ENCODE measurements around the gene HSPB1.
A peak's percentile ranks its signal among the peaks of the same experiment; 100 is the strongest.

DNA sequence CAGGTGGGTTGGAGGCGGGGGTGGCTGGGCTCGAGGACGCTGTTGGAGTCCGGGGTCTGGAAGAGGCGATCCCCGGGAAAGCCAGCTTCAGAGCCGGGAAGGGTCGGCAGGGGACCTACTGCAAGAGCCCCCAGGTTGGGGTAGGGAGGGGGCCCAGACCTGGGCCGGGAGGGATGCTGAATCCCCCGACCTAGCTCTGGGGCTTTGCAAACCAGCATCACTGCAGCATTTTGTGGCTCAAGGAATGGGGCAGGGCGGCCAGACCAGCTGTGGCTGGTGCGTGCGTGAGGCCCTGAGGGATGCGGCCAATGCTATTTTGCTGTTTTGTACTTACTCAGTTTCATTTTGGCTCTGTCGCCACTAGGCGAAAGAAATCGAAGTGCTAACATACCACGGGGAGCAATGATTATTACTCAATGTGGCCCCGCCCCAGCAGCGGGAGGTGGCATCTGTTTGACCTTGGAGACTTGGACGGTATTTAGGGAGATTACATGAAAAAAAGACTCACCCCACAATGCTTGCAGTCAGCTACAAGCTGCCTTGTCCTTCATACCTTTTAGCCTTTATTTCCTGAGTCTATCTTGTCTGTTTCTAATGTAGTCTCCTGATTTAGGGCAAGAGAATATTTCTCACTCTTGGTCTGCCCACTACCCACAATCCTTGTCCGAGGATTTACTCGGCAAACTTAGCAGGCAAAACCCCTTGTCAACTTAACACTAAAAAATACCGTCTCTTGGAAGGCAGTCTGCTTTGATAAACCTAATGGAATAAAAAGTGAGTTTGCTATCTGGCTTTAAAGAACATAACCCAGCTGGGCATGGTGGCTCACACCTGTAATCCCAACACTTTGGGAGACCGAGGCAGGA lies 16.2 kb downstream of the HSPB1 start:
- no peak for TF ChIP-seq PAF1 (CRISPR knock-in tag; IDR thresholded peaks at IDR 0.05)
- TF ChIP-seq JUN (CRISPR knock-in tag; IDR thresholded peaks at IDR 0.05) = no peak
- TF ChIP-seq, protein P1, sequence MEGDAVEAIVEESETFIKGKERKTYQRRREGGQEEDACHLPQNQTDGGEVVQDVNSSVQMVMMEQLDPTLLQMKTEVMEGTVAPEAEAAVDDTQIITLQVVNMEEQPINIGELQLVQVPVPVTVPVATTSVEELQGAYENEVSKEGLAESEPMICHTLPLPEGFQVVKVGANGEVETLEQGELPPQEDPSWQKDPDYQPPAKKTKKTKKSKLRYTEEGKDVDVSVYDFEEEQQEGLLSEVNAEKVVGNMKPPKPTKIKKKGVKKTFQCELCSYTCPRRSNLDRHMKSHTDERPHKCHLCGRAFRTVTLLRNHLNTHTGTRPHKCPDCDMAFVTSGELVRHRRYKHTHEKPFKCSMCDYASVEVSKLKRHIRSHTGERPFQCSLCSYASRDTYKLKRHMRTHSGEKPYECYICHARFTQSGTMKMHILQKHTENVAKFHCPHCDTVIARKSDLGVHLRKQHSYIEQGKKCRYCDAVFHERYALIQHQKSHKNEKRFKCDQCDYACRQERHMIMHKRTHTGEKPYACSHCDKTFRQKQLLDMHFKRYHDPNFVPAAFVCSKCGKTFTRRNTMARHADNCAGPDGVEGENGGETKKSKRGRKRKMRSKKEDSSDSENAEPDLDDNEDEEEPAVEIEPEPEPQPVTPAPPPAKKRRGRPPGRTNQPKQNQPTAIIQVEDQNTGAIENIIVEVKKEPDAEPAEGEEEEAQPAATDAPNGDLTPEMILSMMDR (CRISPR knock-in tag; IDR thresholded peaks at IDR 0.05) = peak; percentile 40
- no peak for TF ChIP-seq EHMT2 (IDR thresholded peaks at IDR 0.05; ENCODE audit: borderline replicate concordance, low read depth, low read length)
- no peak for TF ChIP-seq ZNF678 (CRISPR knock-in tag; IDR thresholded peaks at IDR 0.05)
- TF ChIP-seq, protein P2, sequence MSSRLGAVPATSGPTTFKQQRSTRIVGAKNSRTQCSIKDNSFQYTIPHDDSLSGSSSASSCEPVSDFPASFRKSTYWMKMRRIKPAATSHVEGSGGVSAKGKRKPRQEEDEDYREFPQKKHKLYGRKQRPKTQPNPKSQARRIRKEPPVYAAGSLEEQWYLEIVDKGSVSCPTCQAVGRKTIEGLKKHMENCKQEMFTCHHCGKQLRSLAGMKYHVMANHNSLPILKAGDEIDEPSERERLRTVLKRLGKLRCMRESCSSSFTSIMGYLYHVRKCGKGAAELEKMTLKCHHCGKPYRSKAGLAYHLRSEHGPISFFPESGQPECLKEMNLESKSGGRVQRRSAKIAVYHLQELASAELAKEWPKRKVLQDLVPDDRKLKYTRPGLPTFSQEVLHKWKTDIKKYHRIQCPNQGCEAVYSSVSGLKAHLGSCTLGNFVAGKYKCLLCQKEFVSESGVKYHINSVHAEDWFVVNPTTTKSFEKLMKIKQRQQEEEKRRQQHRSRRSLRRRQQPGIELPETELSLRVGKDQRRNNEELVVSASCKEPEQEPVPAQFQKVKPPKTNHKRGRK (CRISPR knock-in tag; IDR thresholded peaks at IDR 0.05) = no peak
- TF ChIP-seq, protein P3, sequence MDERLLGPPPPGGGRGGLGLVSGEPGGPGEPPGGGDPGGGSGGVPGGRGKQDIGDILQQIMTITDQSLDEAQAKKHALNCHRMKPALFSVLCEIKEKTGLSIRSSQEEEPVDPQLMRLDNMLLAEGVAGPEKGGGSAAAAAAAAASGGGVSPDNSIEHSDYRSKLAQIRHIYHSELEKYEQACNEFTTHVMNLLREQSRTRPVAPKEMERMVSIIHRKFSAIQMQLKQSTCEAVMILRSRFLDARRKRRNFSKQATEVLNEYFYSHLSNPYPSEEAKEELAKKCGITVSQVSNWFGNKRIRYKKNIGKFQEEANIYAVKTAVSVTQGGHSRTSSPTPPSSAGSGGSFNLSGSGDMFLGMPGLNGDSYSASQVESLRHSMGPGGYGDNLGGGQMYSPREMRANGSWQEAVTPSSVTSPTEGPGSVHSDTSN (CRISPR knock-in tag; IDR thresholded peaks at IDR 0.05) = no peak
- TF ChIP-seq ZNF883 (CRISPR knock-in tag; IDR thresholded peaks at IDR 0.05; ENCODE audit: not compliant biosample characterization) = no peak
- no peak for TF ChIP-seq ZNF17 (CRISPR knock-in tag; IDR thresholded peaks at IDR 0.05)
- TF ChIP-seq, protein P4, sequence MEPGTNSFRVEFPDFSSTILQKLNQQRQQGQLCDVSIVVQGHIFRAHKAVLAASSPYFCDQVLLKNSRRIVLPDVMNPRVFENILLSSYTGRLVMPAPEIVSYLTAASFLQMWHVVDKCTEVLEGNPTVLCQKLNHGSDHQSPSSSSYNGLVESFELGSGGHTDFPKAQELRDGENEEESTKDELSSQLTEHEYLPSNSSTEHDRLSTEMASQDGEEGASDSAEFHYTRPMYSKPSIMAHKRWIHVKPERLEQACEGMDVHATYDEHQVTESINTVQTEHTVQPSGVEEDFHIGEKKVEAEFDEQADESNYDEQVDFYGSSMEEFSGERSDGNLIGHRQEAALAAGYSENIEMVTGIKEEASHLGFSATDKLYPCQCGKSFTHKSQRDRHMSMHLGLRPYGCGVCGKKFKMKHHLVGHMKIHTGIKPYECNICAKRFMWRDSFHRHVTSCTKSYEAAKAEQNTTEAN (CRISPR knock-in tag; conservative IDR thresholded peaks at IDR 0.05) = no peak

All from HepG2 (cell line).